GM19043 (cell line): ENCODE data around the gene PDE4B.

Source experiments
- ATAC-seq: cut with Tn5 transposase; IDR thresholded peaks from one replicate; pipeline ENCODE4 v1.9.1; 2021; ENCODE audit warnings: low read depth; ENCODE audit not compliant: unreplicated experiment

PDE4B gene

GRCh38 chr1:65792669-65793358 lies at the start of gene PDE4B:
Gene PDE4B (plus strand): TSS chr1:65792895.
- no peak for ATAC-seq

GRCh38 chr1:65744731-65745130 lies 48.0 kb upstream of the PDE4B start:
- ATAC-seq, result no peak

DNA sequence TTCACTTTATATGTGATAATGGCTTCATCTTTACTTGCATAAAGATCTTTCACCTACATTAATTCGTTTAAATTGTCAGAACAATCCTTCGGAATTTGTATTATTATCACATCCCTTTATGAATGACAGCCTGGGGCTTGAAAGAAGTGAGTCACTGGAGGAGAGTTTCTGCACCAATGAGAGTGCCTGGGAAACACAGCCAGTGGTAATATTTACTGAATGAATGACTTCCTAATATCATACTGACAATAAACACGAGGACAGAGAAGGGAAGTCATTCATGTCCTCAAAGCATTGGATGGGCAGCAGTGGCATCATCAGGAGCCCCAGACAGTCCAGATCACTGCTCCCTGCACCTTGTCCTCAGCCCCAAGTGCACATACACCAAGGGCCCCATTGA lies 40.7 kb upstream of the PDE4B start:
- no peak for ATAC-seq

- ATAC-seq, result no peak
These were observed 36.1 kb upstream of the PDE4B start for GRCh38 chr1:65756616-65757015.

DNA sequence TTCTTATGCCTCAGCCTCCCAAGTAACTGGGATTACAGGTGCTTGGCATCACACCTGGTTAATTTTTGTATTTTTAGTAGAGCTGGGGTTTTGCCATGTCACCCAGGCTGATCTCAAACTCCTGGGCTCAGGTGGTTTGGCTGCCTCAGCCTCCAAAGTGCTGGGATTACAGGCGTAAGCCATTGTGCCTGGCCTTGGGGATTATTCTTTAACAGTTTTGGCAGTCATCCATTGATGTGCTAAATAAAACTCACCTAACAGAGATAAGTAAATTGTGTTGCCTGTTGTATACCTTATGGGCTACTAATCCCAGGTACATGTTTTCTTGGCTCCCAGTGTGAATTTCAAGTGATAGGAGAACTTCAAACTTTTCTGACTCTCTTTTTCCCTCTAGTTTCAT lies 35.2 kb upstream of the PDE4B start:
- ATAC-seq, result no peak

DNA sequence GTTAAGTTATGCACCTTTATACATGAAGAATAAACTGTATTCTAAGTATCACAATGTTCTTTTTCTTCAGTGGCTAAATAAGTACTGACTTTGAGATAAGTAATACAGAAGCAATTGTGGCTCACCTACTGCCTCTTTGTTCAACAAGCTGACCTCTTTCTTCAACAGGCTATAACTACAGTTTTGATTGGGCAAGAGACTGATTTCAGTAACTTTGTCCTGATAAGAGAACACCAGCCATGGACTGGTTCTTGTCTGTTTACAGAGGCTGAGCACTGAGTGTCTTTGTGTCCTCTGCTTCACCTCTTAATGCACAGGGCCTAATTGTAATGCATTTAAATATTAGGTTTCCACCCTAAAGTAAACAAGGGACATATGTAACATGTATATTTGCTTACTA lies 34.6 kb upstream of the PDE4B start:
- ATAC-seq, result no peak

GRCh38 chr1:65759516-65759915 lies 33.2 kb upstream of the PDE4B start:
- ATAC-seq, result no peak

- ATAC-seq, result no peak
These were observed 30.4 kb upstream of the PDE4B start for GRCh38 chr1:65762081-65762862.

- ATAC-seq, result no peak
These were observed 28.6 kb upstream of the PDE4B start for GRCh38 chr1:65764052-65764451.

DNA sequence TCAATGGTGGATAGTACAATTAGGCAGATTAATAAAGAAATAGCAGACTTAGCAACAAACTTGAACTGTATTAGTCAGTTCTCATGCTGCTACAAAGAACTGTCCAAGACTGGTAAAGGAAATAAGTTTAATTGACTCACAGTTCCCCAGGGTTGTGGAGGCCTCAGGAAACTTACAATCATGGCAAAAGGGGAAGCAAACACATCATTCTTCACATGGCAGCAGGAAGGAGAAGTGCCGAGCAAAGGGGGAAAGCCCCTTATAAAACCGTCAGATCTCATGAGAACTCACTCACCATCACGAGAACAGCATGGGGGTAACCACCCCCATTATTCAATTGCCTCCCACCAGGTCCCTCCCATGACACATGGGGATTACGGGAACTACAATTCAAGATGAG lies 27.1 kb upstream of the PDE4B start:
- ATAC-seq, result no peak

DNA sequence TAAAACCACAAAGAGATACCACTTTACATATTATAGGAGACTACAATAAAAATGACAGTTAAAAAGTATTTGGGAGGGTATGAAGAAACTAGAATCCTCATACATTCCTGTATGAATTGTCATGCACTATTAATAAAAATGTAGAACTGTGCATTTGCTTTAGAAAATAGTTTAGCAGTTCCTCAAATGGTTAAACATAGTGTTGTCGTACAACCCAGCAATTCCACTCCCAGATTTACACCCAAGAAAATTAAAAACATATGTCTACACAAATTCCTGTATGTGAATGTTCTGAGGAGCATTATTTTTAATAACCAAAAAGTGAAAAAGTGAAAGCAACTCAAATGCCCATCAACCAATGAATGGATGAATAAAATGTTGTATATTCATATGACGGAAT lies 23.1 kb upstream of the PDE4B start:
- ATAC-seq, result no peak

GRCh38 chr1:65772607-65773006 lies 20.1 kb upstream of the PDE4B start:
- ATAC-seq, result no peak

DNA sequence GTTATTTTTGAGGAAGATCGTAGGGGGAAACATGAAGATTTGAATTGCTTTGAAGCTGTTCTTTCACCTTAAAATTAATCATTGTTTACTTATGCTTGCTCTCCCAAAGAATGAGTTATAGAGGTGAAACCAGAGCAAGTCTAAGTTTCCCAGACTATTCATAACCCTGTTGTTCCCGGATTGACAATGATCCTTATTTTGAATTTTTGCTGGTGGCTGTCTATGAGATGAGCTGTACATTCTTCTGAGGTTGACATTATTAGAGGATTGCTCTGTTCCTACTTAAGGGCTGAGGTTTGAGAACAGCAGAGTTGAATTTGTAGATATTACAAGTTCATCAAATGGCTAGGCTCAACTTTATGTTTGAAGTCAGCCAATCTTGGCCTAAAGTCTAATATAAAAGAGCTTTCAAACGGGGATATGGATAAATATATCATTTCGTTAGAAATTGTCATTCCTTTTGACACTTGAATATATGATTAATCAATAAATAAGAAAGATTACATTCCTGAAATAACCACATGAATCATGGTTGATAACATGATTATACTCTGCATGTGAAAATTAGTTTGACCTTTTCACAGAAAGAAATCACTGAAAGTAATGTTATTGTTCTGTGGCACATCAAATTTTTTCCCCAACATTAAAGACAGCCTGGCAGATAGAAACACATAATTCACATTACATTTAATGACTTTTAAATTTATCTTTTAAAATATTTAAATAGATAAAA lies 19.1 kb upstream of the PDE4B start:
- ATAC-seq, result no peak

GRCh38 chr1:65788762-65789161 lies 3.9 kb upstream of the PDE4B start:
- no peak for ATAC-seq

DNA sequence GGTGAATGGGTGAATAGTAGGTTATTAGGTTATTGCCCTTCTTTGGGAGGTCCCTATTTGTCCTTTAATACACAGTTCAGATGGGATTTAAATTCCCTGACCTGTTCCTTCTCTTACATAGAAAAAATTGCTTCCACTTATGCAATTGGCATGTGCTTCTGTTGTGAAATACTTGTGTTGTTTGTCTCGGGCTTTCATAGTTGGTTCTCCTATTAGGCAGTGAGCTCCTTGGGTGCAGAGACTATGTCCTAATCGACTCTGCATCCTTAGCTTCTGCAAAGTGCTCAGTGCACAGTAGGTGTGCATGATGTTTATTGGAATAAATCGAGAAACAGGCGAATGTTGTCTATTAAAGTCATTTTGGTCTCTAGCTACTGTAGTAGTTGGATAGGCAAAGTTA lies 1.3 kb upstream of the PDE4B start:
- ATAC-seq, result no peak

GRCh38 chr1:65791801-65792668 lies 660 bp upstream of the PDE4B start:
- ATAC-seq, result no peak

- no peak for ATAC-seq
These were observed 651 bp downstream of the PDE4B start for GRCh38 chr1:65793359-65793732.

DNA sequence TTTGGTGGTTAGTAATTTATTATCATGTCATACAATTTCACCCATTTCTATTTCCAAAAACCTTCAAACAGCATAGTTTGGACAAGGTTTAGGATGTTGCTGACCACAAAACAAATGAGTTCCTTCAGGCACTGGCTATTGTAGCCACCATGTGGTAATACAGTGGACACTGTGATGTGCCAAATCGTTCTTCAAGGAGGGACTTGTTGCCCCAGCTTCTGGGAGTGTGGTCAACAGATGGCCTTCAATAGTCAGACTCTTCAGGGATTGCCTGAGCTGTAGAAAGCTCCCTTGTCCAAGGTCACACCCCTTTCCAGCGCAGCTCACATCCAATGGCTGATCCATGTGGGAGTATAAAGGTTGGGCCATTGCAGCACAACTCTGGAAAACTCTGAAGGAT lies 2.6 kb downstream of the PDE4B start:
- ATAC-seq, result no peak

DNA sequence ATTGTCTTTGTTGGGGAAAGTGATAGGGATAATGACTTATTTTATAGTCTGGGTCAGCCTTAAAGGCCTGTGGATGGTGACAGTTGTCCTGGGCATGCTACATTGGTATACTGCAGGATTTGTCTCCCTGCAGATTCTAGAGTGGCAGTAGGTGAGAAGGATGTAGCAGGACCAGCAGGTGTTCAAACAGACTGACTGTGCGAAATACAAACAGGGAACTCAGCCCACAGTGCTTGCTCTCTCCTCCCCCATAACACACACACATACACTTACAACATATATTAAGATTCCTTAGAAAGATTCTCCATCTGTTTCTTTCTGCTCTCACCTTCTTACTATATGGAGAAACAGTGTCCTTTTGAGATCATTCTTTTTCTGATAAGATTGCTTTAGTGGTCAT lies 6.9 kb downstream of the PDE4B start:
- ATAC-seq, result no peak

- ATAC-seq, result no peak
These were observed 11.9 kb downstream of the PDE4B start for GRCh38 chr1:65804584-65804983.

DNA sequence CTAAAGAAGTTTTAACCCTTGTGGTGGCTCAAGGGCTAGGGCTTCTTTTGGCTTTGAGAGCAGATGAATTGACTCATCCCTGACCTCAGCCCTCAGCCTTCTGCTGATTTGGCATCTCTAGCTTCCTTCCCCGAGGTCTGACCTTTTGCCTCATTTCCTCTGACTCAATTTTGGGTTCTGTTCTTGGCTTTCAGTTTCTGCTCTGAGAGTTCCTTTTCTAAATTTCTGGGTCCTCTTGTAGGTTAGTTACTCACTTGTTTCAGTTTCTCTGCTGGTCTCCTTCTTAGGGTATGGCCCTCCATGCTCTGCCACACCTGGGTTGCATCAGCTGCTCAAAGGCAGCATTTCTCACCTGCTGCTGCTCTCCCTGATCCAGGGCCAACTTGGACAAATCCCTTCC lies 19.4 kb downstream of the PDE4B start:
- peak; percentile 98 for ATAC-seq
